HG02763 (cell line): ENCODE results near the gene RPL37.
A peak's percentile ranks its signal among the peaks of the same experiment; 100 is the strongest.
"Not testable (repeated sequence)": the region's sequence is repeated elsewhere in the genome, so short reads cannot be mapped to it uniquely, and the experiment has no call there.

Experiments
- ATAC-seq: cut with Tn5 transposase; IDR thresholded peaks from one replicate; pipeline ENCODE4 v1.9.1; 2021; ENCODE audit warnings: mild to moderate bottlenecking, moderate library complexity; ENCODE audit not compliant: unreplicated experiment

The RPL37 gene

GRCh38 chr5:40834849-40835787 is at the start of gene RPL37:
Gene RPL37, minus strand, starts transcription at chr5:40835222. Its CDS starts 37 bp downstream, at chr5:40835185.
- ATAC-seq = peak; percentile 97

DNA sequence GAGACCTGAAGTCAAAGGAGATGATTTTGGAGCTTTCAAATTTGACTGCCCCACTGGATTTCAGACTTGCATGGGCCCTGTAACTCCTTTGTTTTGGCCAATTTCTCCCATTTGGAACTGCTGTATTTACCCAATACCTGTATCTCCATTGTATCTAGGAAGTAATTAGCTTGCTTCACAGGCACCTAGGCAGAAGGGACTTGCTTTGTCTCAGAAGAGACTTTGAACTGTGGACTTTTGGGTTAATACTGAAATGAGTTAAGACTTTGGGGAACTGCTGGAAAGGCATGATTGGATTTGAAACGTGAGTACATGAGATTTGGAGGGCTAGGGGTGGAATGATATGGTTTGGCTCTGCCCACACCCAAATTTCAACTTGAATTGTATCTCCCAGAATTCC is 48.0 kb upstream of the RPL37 start:
- ATAC-seq = not testable (repeated sequence)

GRCh38 chr5:40882291-40882690 is 47.3 kb upstream of the RPL37 start:
- no peak for ATAC-seq

GRCh38 chr5:40879163-40879942 is 44.3 kb upstream of the RPL37 start:
- no peak for ATAC-seq

DNA sequence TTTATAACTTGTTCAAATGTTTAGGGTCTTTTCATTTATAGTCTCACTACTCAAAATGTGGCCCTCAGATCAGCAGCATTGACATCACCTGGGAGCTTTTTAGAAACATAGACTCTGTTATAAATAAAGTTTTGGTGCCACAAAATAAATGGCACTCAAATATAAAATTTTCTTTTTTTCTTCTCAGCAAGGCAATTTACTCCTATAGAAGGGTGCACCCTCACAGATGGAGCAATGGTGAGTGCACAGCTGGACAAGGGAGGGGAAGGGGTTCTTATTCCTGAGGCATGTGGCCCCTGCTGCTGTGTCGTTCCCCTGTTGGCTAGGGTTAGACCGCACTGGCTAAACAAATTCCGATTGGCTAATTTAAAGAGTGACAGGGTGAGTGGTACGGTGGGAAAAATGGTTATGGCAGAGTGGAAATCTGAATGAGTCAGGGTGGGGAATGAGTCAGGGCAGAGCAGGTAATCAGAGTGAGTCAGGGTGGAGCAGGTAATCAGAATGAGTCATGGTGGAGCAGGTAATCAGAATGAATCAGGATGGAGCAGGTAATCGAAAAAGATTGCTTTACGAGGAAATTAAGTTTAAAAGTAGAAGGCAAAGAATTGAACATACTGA is 42.5 kb upstream of the RPL37 start:
- no peak for ATAC-seq

GRCh38 chr5:40875958-40876357 is 40.9 kb upstream of the RPL37 start:
- ATAC-seq = no peak

GRCh38 chr5:40873286-40873880 is 38.4 kb upstream of the RPL37 start:
- no peak for ATAC-seq

DNA sequence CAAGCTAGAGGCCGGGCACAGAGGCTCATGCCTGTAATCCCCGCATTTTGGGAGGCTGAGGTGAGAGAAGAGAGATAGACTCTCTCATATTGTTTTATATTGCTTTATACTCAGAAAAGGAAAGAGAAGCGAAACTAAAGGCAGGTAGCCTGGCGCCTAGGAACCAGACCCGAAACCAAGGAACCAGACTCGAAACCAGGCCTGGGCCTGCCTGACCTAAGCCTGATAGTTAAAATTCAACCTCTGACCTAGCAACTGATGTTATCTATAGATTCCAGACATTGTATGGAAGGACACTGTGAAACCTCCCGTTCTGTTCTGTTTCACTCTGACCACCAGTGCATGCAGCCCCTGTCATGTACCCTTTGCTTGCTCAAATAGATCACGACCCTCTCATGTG is 37.2 kb upstream of the RPL37 start:
- ATAC-seq = not testable (repeated sequence)

GRCh38 chr5:40871177-40871576 is 36.2 kb upstream of the RPL37 start:
- no peak for ATAC-seq

DNA sequence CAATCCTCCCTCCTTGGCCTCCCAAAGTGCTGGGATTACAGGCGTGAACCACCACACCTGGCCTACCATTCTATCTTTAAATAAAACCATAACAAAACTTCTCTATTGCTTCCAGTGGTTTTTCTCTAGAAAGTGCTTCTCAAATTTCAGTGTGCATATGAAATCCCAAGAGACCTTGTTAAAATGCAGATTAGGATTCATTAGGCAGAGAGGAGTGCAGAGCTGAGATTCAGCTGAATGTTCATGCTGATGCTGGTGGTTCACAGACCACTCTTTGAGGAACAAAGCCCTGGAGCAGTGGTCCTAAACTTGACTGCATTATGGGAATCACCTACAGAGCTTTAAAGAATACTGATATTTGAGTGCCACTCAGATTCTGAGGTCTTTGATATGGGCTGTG is 34.4 kb upstream of the RPL37 start:
- no peak for ATAC-seq

- no peak for ATAC-seq
Measured at GRCh38 chr5:40866844-40867243, 31.8 kb upstream of the RPL37 start.

GRCh38 chr5:40865004-40865403 is 30.0 kb upstream of the RPL37 start:
- not testable (repeated sequence) for ATAC-seq

DNA sequence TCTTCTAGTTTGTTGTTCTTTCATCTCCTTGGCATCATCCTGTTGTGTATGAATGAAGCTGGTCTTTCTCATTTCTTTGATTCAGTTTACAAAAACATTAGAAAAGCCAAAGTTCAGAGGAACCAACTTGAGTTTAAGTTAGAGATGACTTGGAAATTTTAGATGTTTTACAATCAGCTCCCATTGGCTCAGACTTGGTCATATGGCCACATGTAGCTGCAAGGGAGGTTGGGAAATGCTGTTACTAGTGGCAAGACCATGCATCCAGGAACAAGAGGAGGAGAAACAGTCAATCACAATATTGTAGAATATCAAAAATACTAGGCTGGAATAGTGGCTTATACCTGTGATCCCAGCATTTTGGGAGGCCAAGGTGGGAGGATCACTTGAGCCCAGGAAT is 25.7 kb upstream of the RPL37 start:
- ATAC-seq = no peak

GRCh38 chr5:40853632-40854192 is 18.7 kb upstream of the RPL37 start:
- ATAC-seq = no peak

- no peak for ATAC-seq
Measured at GRCh38 chr5:40847525-40847924, 12.5 kb upstream of the RPL37 start.

- no peak for ATAC-seq
Measured at GRCh38 chr5:40846371-40846770, 11.3 kb upstream of the RPL37 start.

DNA sequence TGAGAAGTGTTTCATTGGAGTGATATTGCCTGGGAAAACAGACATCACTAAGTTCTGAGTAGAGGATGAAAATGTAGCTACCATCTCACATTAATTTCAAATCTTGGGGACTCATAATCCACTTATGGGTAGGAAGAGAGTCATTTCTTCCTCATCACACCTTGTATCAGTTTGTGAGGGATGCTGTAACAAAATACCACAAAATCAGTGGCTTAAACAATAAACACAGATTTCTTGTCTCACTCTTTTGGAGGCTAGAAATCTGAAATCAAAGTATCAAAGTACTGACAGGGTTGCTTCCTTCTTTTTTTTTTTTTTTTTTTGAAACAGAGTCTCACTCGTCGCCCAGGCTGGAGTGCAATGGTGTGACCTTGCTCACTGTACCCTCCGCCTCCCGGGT is 9.5 kb upstream of the RPL37 start:
- ATAC-seq = no peak

GRCh38 chr5:40842351-40842750 is 7.3 kb upstream of the RPL37 start:
- no peak for ATAC-seq

DNA sequence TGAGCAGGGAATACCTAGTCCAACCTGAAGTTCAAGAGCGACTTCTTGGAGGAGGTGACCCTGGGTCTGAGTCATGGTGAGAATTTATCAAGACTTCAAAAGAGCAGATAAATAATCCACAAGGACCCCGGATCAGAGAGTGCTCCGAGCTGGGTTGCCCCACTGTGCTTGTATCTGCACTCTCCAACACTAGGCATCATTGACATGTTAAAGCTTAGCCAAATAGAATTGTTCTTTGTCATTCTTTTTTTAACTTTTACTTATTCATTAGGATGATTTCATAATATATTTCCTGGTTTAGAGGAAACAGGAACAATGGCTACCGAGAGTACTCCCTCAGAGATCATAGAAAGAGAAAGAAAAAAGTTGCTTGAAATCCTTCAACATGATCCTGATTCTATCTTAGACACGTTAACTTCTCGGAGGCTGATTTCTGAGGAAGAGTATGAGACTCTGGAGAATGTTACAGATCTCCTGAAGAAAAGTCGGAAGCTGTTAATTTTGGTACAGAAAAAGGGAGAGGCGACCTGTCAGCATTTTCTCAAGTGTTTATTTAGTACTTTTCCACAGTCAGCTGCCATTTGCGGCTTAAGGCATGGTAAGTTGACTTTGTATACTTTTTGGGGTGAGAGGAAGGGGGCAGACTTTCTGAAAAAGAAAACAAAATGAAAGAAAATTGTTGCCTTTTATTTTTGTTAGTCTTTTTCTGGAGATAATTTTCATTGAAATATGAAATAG is 6.2 kb upstream of the RPL37 start, which contains the start of gene CARD6:
Gene CARD6, plus strand, starts transcription at position 300 of the 738 bp plus-strand sequence. Its CDS starts 16 bp downstream, at position 316.
- no peak for ATAC-seq

GRCh38 chr5:40838086-40838485 is 3.1 kb upstream of the RPL37 start:
- no peak for ATAC-seq
